ENCODE data around the gene TMBIM4. TPM values are rescaled to one million over a fixed set of nuclear protein-coding genes. Genes with fewer than 3 reads are reported as not detected.

TMBIM4 gene
- total RNA-seq, 2 donors from 2014 or later, result 242 to 337 TPM

- TF ChIP-seq POLR2A (IDR thresholded peaks at IDR 0.05), result no peak
- no peak for TF ChIP-seq CTCF (IDR thresholded peaks at IDR 0.05)
- TF ChIP-seq POLR2AphosphoS5 (IDR thresholded peaks at IDR 0.05), result no peak
- Histone ChIP-seq H3K4me1 (replicated peaks) (no peaks in the 10 kb centered on the region), H3K27me3 (replicated peaks; ENCODE audit: insufficient read depth) (no peaks in the 10 kb centered on the region), H3K27ac (peak overlapping the region; percentile 63 to 76), H3K4me3 (peak overlapping the region; percentile 37 to 43), H3K9me3 (no peaks in the 10 kb centered on the region), H3K36me3 (no peaks in the 10 kb centered on the region)
- intact Hi-C loops (cut with DNase I), result loop anchor here (10.0 kb wide), 2 partner anchors 45 to 1075 kb away; partner anchors contain the start of gene CAND1
- WGBS, result 66% methylated on average over 6 of the region's 6 CpGs
- no peak for DNase-seq (ENCODE audit: low spot score)
Measured at GRCh38 chr12:66189889-66190288, 20.1 kb upstream of the TMBIM4 start.

- Histone ChIP-seq H3K4me3 (peak overlapping the region; percentile 37 to 43), H3K27ac (peak overlapping the region; percentile 63 to 76), H3K9me3 (no peaks in the 10 kb centered on the region), H3K36me3 (no peaks in the 10 kb centered on the region), H3K27me3 (replicated peaks; ENCODE audit: insufficient read depth) (no peaks in the 10 kb centered on the region), H3K4me1 (replicated peaks) (no peaks in the 10 kb centered on the region)
- no peak for DNase-seq (ENCODE audit: low spot score)
- 23% methylated on average over 18 of the region's 18 CpGs for WGBS
- TF ChIP-seq POLR2A (IDR thresholded peaks at IDR 0.05), result no peak
- no peak for TF ChIP-seq CTCF (IDR thresholded peaks at IDR 0.05)
- no peak for TF ChIP-seq POLR2AphosphoS5 (IDR thresholded peaks at IDR 0.05)
- intact Hi-C loops (cut with DNase I), result loop anchor here (10.0 kb wide), 2 partner anchors 45 to 1075 kb away; partner anchors contain the start of gene CAND1
Measured at GRCh38 chr12:66189486-66189843, 19.7 kb upstream of the TMBIM4 start.

- WGBS, result 19% methylated on average over 82 of the region's 82 CpGs
- Histone ChIP-seq H3K27me3 (replicated peaks; ENCODE audit: insufficient read depth) (no peaks in the 10 kb centered on the region), H3K27ac (peak within 1 kb of the TSS; percentile 63 to 76), H3K4me3 (peak within 1 kb of the TSS; percentile 37 to 43), H3K36me3 (no peaks in the 10 kb centered on the region), H3K4me1 (replicated peaks) (no peaks in the 10 kb centered on the region), H3K9me3 (no peaks in the 10 kb centered on the region)
- peak; percentile 55 for DNase-seq (ENCODE audit: low spot score)
- TF ChIP-seq POLR2A (IDR thresholded peaks at IDR 0.05), result peak; percentile 65
- no peak for TF ChIP-seq CTCF (IDR thresholded peaks at IDR 0.05)
- TF ChIP-seq POLR2AphosphoS5 (IDR thresholded peaks at IDR 0.05), result peak; percentile 74
- intact Hi-C loops (cut with DNase I), result loop anchor here (10.0 kb wide), 2 partner anchors 46 to 1076 kb away; partner anchors contain the start of gene CAND1
Measured at GRCh38 chr12:66188584-66189485, 19.0 kb upstream of the TMBIM4 start, which contains the start of gene IRAK3. Gene IRAK3 (plus strand): TSS chr12:66189214. CDS start chr12:66189300, 86 bp downstream.

- H3K27me3 ChIP-seq (replicated peaks; ENCODE audit: insufficient read depth), result no peaks in the 10 kb centered on the region
- H3K36me3 ChIP-seq, result no peaks in the 10 kb centered on the region
- no peaks in the 10 kb centered on the region for H3K4me1 ChIP-seq (replicated peaks)
- TF ChIP-seq CTCF (IDR thresholded peaks at IDR 0.05), result no peak
- TF ChIP-seq POLR2AphosphoS5 (IDR thresholded peaks at IDR 0.05), result no peak
- TF ChIP-seq POLR2A (IDR thresholded peaks at IDR 0.05), result no peak
- no peak for DNase-seq (ENCODE audit: low spot score)
- intact Hi-C loops (cut with DNase I), result loop anchor here (10.0 kb wide), 2 partner anchors 47 to 1077 kb away; partner anchors contain the start of gene CAND1
- H3K27ac ChIP-seq, result no peak overlapping the region
- WGBS, result 93% methylated on average over 4 of the region's 4 CpGs
- no peaks in the 10 kb centered on the region for H3K9me3 ChIP-seq
- no peak overlapping the region for H3K4me3 ChIP-seq
Measured at GRCh38 chr12:66187821-66188220, 18.0 kb upstream of the TMBIM4 start.

Measured in prostate gland (tissue), 2 donors.